Measurements from ENCODE around the gene GFM1.

- TF ChIP-seq FOXP2 (optimal IDR thresholded peaks at IDR 0.05; ENCODE audit: control extremely low read depth, extremely low read length, insufficient read depth) (no peak), EZH2 (IDR thresholded peaks at IDR 0.05) (no peak)
Observed at GRCh38 chr3:158683230-158683962, 39.1 kb downstream of the GFM1 start.

All from SK-N-MC (cell line).